22Rv1 (cell line): ENCODE results near the gene TAB2.

ENCODE experiments used
- CTCF ChIP-seq: fragments of 450-650 bp; IDR thresholded peaks from 2 replicates; pipeline ENCODE4 v1.5.1; 2017; ENCODE audit warnings: mild to moderate bottlenecking
- ZFX ChIP-seq: fragments of 450-650 bp; IDR thresholded peaks from 2 replicates; pipeline ENCODE4 v1.6.1; 2017; ENCODE audit warnings: antibody characterized with exemption, borderline replicate concordance

- TF ChIP-seq CTCF (no peak), ZFX (no peak)
Measured at GRCh38 chr6:149371154-149371553, 53.6 kb downstream of the TAB2 start.
